ENCODE measurements around the gene PLAAT2.

GRCh38 chr11:63511048-63511748 is 52.0 kb downstream of the PLAAT2 start:
- TF ChIP-seq, protein P1, sequence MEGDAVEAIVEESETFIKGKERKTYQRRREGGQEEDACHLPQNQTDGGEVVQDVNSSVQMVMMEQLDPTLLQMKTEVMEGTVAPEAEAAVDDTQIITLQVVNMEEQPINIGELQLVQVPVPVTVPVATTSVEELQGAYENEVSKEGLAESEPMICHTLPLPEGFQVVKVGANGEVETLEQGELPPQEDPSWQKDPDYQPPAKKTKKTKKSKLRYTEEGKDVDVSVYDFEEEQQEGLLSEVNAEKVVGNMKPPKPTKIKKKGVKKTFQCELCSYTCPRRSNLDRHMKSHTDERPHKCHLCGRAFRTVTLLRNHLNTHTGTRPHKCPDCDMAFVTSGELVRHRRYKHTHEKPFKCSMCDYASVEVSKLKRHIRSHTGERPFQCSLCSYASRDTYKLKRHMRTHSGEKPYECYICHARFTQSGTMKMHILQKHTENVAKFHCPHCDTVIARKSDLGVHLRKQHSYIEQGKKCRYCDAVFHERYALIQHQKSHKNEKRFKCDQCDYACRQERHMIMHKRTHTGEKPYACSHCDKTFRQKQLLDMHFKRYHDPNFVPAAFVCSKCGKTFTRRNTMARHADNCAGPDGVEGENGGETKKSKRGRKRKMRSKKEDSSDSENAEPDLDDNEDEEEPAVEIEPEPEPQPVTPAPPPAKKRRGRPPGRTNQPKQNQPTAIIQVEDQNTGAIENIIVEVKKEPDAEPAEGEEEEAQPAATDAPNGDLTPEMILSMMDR (IDR thresholded peaks at IDR 0.05), result no peak
- TF ChIP-seq POLR2A (IDR thresholded peaks at IDR 0.05), result no peak
